ENCODE data around the gene MYMK. TPM values are rescaled to one million over a fixed set of nuclear protein-coding genes. Genes with fewer than 3 reads are reported as not detected.

The MYMK gene
- total and polyA plus RNA-seq, 2 of the 13 experiments (the other 11 are each of a cell fraction or from before 2014, with no cell fraction given): not detected

GRCh38 chr9:133568186-133568585, 43.4 kb upstream of the MYMK start (continued):
- no peak for TF ChIP-seq NFAT5 (CRISPR knock-in tag; IDR thresholded peaks at IDR 0.05)

GRCh38 chr9:133566817-133567216, 42.1 kb upstream of the MYMK start:
- peaks cover 9% of the 10 kb centered on the region for H3K4me1 ChIP-seq (ENCODE audit: insufficient read depth, low read length)
- no peak overlapping the region for H3K9ac ChIP-seq (ENCODE audit: insufficient read depth, low read depth, low read length)
- no peak overlapping the region for H3K4me2 ChIP-seq (ENCODE audit: low read depth, low read length)
- in situ Hi-C loops (cut with HindIII; ENCODE audit: extremely low pct_ligation_motif_present, low pct_unique_long_range_greater_than_20kb): no loop called here
- ChIA-PET CTCF (ENCODE audit: low intra/inter-chr PET ratio, low total read pairs) (no interaction called here), POLR2A (no interaction called here)
- FAIRE-seq (no peak), DNase-seq (ENCODE audit: low spot score) (no peak), ATAC-seq (no peak)
- no peaks in the 10 kb centered on the region for H3K9me3 ChIP-seq (ENCODE audit: low read length)
- WGBS (ENCODE audit: low lambda C conversion rate): 85% methylated on average over 4 of the region's 17 CpGs
- intact Hi-C loops (cut with micrococcal nuclease; ENCODE audit: unreplicated experiment): no loop called here
- no peak overlapping the region for H2AFZ ChIP-seq (ENCODE audit: low read length)
- BruUV-seq (replicated peaks): no TSS peak
- H3K79me2 ChIP-seq (ENCODE audit: insufficient read depth, low read length): no peaks in the 10 kb centered on the region
- no peaks in the 10 kb centered on the region for H3K36me3 ChIP-seq (replicated peaks in 1 of 2; ENCODE audit: control insufficient read depth in 1 of 2, insufficient read depth in 2 of 2, low read length in 2 of 2)
- no peak overlapping the region for H3K4me3 ChIP-seq (replicated peaks in 1 of 3; ENCODE audit: insufficient read depth in 1 of 3, low read depth in 2 of 3, low read length in 3 of 3)
- H3K27ac ChIP-seq (ENCODE audit: extremely low read length, insufficient read depth, low read length): no peak overlapping the region
- no peaks in the 10 kb centered on the region for H3K27me3 ChIP-seq (ENCODE audit: control insufficient read depth in 1 of 2, insufficient read depth in 2 of 2, low read length in 2 of 2)
- H4K20me1 ChIP-seq (ENCODE audit: insufficient read depth, low read length): no peaks in the 10 kb centered on the region
- TF ChIP-seq ARNTL (CRISPR knock-in tag; IDR thresholded peaks at IDR 0.05) (no peak), ATRX (CRISPR knock-in tag; IDR thresholded peaks at IDR 0.05; ENCODE audit: borderline replicate concordance) (no peak), PAX8 (CRISPR knock-in tag; IDR thresholded peaks at IDR 0.05; ENCODE audit: borderline replicate concordance) (no peak), ZNF432 (CRISPR knock-in tag; IDR thresholded peaks at IDR 0.05; ENCODE audit: borderline replicate concordance) (no peak), ZBTB37 (CRISPR knock-in tag; IDR thresholded peaks at IDR 0.05) (no peak), ARNT (IDR thresholded peaks at IDR 0.05) (no peak), ZNF513 (CRISPR knock-in tag; conservative IDR thresholded peaks at IDR 0.05) (no peak), YEATS4 (CRISPR knock-in tag; IDR thresholded peaks at IDR 0.05; ENCODE audit: borderline replicate concordance) (no peak), KDM5B (CRISPR knock-in tag; IDR thresholded peaks at IDR 0.05; ENCODE audit: borderline replicate concordance) (no peak), THAP11 (CRISPR knock-in tag; IDR thresholded peaks at IDR 0.05) (no peak), AGO2 (optimal IDR thresholded peaks at IDR 0.05; ENCODE audit: low read depth, low read length) (no peak), TRAFD1 (CRISPR knock-in tag; IDR thresholded peaks at IDR 0.05; ENCODE audit: borderline replicate concordance) (no peak), EED (CRISPR knock-in tag; IDR thresholded peaks at IDR 0.05) (no peak), NFRKB (IDR thresholded peaks at IDR 0.05) (no peak)
